HEK293T (cell line): ENCODE data around the gene TMEM165.

Experiments
- CTBP1 ChIP-seq: fragments of 450-650 bp; IDR thresholded peaks from 2 replicates; pipeline ENCODE4 v1.6.1; 2016; ENCODE audit warnings: borderline replicate concordance
- FOXA1 ChIP-seq: fragments of 450-650 bp; IDR thresholded peaks from 2 replicates; pipeline ENCODE4 v1.6.1; 2016; ENCODE audit warnings: mild to moderate bottlenecking
- FOXM1 ChIP-seq: fragments of 450-650 bp; IDR thresholded peaks from 2 replicates; pipeline ENCODE4 v1.6.1; 2017; ENCODE audit warnings: mild to moderate bottlenecking, borderline replicate concordance
- HDGF ChIP-seq: fragments of 450-650 bp; IDR thresholded peaks from 2 replicates; pipeline ENCODE4 v1.6.1; 2017; ENCODE audit warnings: antibody characterized with exemption, borderline replicate concordance
- TARDBP ChIP-seq: fragments of 450-650 bp; IDR thresholded peaks from 2 replicates; pipeline ENCODE4 v1.6.1; 2016

DNA sequence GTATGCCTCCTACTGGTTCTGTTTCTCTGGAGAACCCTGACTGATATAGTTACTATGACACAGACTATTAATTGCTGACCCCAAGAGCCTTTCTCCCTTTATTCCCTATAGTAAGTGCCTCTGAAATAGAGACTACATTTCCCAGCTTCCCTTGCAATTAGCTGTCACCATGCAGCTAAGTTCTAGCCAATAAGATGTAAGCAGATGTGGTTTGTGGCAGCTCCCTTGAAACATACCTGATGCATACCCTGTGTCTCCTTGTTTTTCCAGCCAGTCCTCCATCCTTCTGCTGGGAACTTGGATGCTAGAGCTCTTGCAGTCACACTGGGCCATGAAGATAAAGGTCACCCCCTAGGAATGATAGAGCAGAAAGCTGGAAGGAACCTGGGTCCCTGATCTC is 9.7 kb upstream of the TMEM165 start:
- no peak for TF ChIP-seq FOXA1
- no peak for TF ChIP-seq TARDBP
- TF ChIP-seq FOXM1, result no peak
- TF ChIP-seq HDGF, result no peak
- TF ChIP-seq CTBP1, result no peak
